ENCODE data around the gene CMPK1. TPM values are rescaled to one million over a fixed set of nuclear protein-coding genes. Genes with fewer than 3 reads are reported as not detected.

CMPK1 gene
- total and polyA plus RNA-seq, 2 experiments from 2014 or later, result 141 to 146 TPM

DNA sequence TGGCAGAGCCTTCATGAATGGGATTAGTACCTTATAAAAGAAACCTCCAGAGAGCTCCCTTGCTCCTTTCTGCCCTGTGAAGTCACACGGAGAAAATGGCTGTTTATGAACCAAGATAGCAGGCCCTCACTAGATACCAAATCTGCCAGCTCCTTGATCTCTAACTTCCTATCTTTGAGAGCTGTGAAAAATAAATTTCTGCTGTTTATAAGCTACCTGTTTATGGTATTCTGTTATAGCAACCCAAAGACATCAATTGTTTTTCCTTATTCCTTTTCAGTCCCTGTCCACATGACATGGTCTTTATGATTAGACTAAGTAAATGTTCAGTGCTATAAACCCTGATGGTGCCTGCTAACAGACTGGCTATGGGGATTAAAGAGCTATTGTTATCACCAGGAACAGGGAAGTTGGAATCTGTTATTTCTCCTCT lies 10.0 kb upstream of the CMPK1 start:
- Histone ChIP-seq H4K20me1 (ENCODE audit: insufficient read depth) (no peaks in the 10 kb centered on the region), H3F3A (ENCODE audit: insufficient read depth) (peaks cover 6% of the 10 kb centered on the region), H3K36me3 (ENCODE audit: low read depth) (no peaks in the 10 kb centered on the region), H3K27ac (no peak overlapping the region), H3K9ac (no peak overlapping the region), H3K4me3 (no peak overlapping the region), H2AFZ (no peak overlapping the region; the same call in 1 of the 2 replicates), H3K27me3 (replicated peaks; ENCODE audit: insufficient read depth) (no peaks in the 10 kb centered on the region), H3K4me1 (ENCODE audit: insufficient read depth) (peaks cover 2% of the 10 kb centered on the region), H3K9me2 (ENCODE audit: insufficient read depth) (no peaks in the 10 kb centered on the region), H3K4me2 (ENCODE audit: unreplicated experiment) (no peak overlapping the region), H3K79me2 (ENCODE audit: insufficient read depth) (no peaks in the 10 kb centered on the region), H3K9me3 (ENCODE audit: low read depth) (no peaks in the 10 kb centered on the region)
- in situ Hi-C loops (cut with MboI), result no loop called here
- no peak for DNase-seq
- no peak for TF ChIP-seq EZH2phosphoT487 (IDR thresholded peaks at IDR 0.05; ENCODE audit: insufficient read depth, low read depth)
- TF ChIP-seq EZH2 (IDR thresholded peaks at IDR 0.05; ENCODE audit: insufficient read depth, poor library complexity, severe bottlenecking), result no peak
- 81 to 83% methylated on average over 1 of the region's 1 CpG for WGBS, 2 experiments (ENCODE audit: low coverage in 1 of 2, low lambda C conversion rate in 2 of 2, missing lambda C conversion rate in 2 of 2)

DNA sequence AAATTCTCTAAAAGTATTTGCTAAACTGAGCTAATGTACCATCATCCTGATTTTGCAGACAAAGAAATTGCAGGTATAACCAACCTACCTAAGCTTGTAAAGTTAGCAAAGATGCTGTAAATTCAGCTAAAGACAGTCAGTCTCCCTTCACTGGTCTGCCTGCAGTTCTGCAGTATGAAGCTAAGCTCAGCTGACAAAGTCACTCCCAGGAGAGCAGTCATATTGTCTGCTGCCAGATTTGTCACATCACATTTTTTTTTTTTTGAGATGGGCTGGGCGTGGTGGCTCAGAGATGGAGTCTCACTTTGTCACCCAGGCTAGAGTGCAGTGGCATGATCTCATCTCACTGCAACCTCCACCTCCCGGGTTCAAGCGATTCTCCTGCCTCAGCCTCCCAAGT lies 8.9 kb upstream of the CMPK1 start:
- H3K27me3 ChIP-seq (replicated peaks; ENCODE audit: insufficient read depth), result no peaks in the 10 kb centered on the region
- H3K36me3 ChIP-seq (ENCODE audit: low read depth), result no peaks in the 10 kb centered on the region
- no peaks in the 10 kb centered on the region for H3K4me1 ChIP-seq (ENCODE audit: insufficient read depth)
- 40 to 47% methylated on average over 3 of the region's 3 CpGs for WGBS, 2 experiments (ENCODE audit: low coverage in 1 of 2, low lambda C conversion rate in 2 of 2, missing lambda C conversion rate in 2 of 2)
- no peak for TF ChIP-seq EZH2 (IDR thresholded peaks at IDR 0.05; ENCODE audit: insufficient read depth, poor library complexity, severe bottlenecking)
- no peak for TF ChIP-seq EZH2phosphoT487 (IDR thresholded peaks at IDR 0.05; ENCODE audit: insufficient read depth, low read depth)
- no peak overlapping the region for H3K4me2 ChIP-seq (ENCODE audit: unreplicated experiment)
- in situ Hi-C loops (cut with MboI), result no loop called here
- no peak overlapping the region for H3K4me3 ChIP-seq
- no peak overlapping the region for H3K27ac ChIP-seq
- H3K79me2 ChIP-seq (ENCODE audit: insufficient read depth), result no peaks in the 10 kb centered on the region
- no peaks in the 10 kb centered on the region for H3K9me3 ChIP-seq (ENCODE audit: low read depth)
- H3K9me2 ChIP-seq (ENCODE audit: insufficient read depth), result no peaks in the 10 kb centered on the region
- no peak for DNase-seq
- H4K20me1 ChIP-seq (ENCODE audit: insufficient read depth), result no peaks in the 10 kb centered on the region
- H3F3A ChIP-seq (ENCODE audit: insufficient read depth), result no peaks in the 10 kb centered on the region
- H2AFZ ChIP-seq, result no peak overlapping the region
- H3K9ac ChIP-seq, result no peak overlapping the region

DNA sequence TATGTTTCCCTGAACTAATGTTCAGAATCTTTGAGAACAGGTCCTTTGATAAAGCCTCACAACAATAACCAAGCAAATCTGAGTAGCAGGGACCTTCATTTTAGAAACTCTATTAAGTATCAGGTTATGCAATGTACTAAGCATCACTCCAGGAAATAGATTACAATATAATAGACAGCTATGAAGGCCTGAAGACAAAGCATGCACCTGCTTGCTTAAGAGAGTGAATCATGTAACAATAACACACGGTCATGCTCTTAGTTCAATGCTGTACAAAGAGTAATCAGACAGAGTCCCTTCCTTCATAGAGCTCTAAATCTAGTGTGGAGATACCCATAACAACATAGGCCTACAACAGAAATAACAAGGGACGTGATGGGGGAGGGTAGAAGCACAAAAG lies 8.1 kb upstream of the CMPK1 start:
- Histone ChIP-seq H4K20me1 (ENCODE audit: insufficient read depth) (no peaks in the 10 kb centered on the region), H3K4me2 (ENCODE audit: unreplicated experiment) (no peak overlapping the region), H3K4me1 (ENCODE audit: insufficient read depth) (no peaks in the 10 kb centered on the region), H3K36me3 (ENCODE audit: low read depth) (no peaks in the 10 kb centered on the region), H3K9me3 (ENCODE audit: low read depth) (no peaks in the 10 kb centered on the region), H2AFZ (no peak overlapping the region), H3K4me3 (no peak overlapping the region), H3K9ac (no peak overlapping the region), H3K27me3 (replicated peaks; ENCODE audit: insufficient read depth) (no peaks in the 10 kb centered on the region), H3K79me2 (ENCODE audit: insufficient read depth) (no peaks in the 10 kb centered on the region), H3F3A (ENCODE audit: insufficient read depth) (no peaks in the 10 kb centered on the region), H3K9me2 (ENCODE audit: insufficient read depth) (no peaks in the 10 kb centered on the region), H3K27ac (no peak overlapping the region)
- WGBS, 2 experiments (ENCODE audit: low coverage in 1 of 2, low lambda C conversion rate in 2 of 2, missing lambda C conversion rate in 2 of 2), result 88 to 91% methylated on average over 2 of the region's 2 CpGs
- in situ Hi-C loops (cut with MboI), result no loop called here
- no peak for DNase-seq
- TF ChIP-seq EZH2phosphoT487 (IDR thresholded peaks at IDR 0.05; ENCODE audit: insufficient read depth, low read depth) (no peak), EZH2 (IDR thresholded peaks at IDR 0.05; ENCODE audit: insufficient read depth, poor library complexity, severe bottlenecking) (no peak)

DNA sequence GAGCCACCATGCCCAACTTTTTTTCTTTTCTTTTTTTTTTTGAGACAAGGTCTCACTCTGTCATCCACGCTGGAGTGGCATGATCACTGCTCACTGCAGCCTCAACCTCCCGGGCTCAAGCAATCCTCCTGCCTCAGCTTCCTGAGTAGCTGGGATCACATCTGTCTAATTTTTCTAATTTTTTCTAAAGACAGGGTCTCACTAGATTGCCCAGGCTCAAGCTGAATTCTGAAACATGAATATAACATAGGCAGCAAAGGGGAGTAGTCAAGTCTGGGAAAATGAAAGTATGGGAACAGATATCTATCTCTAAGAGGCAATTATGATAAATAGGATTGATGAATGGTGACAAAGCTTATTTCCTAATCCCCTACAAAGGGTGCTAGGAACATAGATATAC lies 7.3 kb upstream of the CMPK1 start:
- H3K9ac ChIP-seq, result no peak overlapping the region
- H3K9me3 ChIP-seq (ENCODE audit: low read depth), result no peaks in the 10 kb centered on the region
- H3K4me2 ChIP-seq (ENCODE audit: unreplicated experiment), result no peak overlapping the region
- H3K27ac ChIP-seq, result no peak overlapping the region
- H3K27me3 ChIP-seq (replicated peaks; ENCODE audit: insufficient read depth), result no peaks in the 10 kb centered on the region
- in situ Hi-C loops (cut with MboI), result no loop called here
- H3K4me3 ChIP-seq, result no peak overlapping the region
- 92 to 96% methylated on average over 2 of the region's 2 CpGs for WGBS, 2 experiments (ENCODE audit: low coverage in 1 of 2, low lambda C conversion rate in 2 of 2, missing lambda C conversion rate in 2 of 2)
- no peaks in the 10 kb centered on the region for H3K36me3 ChIP-seq (ENCODE audit: low read depth)
- no peak overlapping the region for H2AFZ ChIP-seq
- TF ChIP-seq EZH2phosphoT487 (IDR thresholded peaks at IDR 0.05; ENCODE audit: insufficient read depth, low read depth), result no peak
- TF ChIP-seq EZH2 (IDR thresholded peaks at IDR 0.05; ENCODE audit: insufficient read depth, poor library complexity, severe bottlenecking), result no peak
- peaks cover 6% of the 10 kb centered on the region; the same call in 1 of the 2 replicates for H3K79me2 ChIP-seq (ENCODE audit: insufficient read depth)
- no peaks in the 10 kb centered on the region for H3K4me1 ChIP-seq (ENCODE audit: insufficient read depth)
- no peaks in the 10 kb centered on the region for H4K20me1 ChIP-seq (ENCODE audit: insufficient read depth)
- DNase-seq, result no peak
- no peaks in the 10 kb centered on the region for H3F3A ChIP-seq (ENCODE audit: insufficient read depth)
- H3K9me2 ChIP-seq (ENCODE audit: insufficient read depth), result no peaks in the 10 kb centered on the region

DNA sequence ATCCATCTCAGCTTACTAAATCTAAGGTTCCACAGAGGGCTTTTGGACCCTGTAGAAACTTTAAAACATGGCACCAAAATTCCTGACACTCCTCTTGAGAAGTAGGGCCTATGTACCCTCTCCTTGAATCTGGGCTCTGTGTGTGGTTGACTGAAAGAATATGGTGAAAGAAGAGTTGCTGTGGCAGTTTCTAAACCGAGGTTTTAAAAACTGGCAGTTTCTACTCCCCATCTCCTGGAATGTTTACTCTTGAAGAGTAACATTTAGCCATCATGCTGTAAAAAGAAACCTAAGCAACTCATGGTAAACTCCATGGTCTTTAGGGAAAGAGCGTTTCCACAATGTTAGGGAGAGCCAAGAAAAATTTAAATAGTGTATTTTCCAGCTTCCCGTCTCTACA lies 4.6 kb upstream of the CMPK1 start:
- no peaks in the 10 kb centered on the region for H3K27me3 ChIP-seq (replicated peaks; ENCODE audit: insufficient read depth)
- H3K79me2 ChIP-seq (ENCODE audit: insufficient read depth), result peaks cover 14% of the 10 kb centered on the region; the same call in 1 of the 2 replicates
- H3K4me2 ChIP-seq (ENCODE audit: unreplicated experiment), result no peak overlapping the region
- 88 to 94% methylated on average over 3 of the region's 3 CpGs for WGBS, 2 experiments (ENCODE audit: low coverage in 1 of 2, low lambda C conversion rate in 2 of 2, missing lambda C conversion rate in 2 of 2)
- H4K20me1 ChIP-seq (ENCODE audit: insufficient read depth), result no peaks in the 10 kb centered on the region
- H3K4me3 ChIP-seq, result no peak overlapping the region
- no peak overlapping the region for H3K9ac ChIP-seq
- H3K27ac ChIP-seq, result no peak overlapping the region
- no peak for DNase-seq
- in situ Hi-C loops (cut with MboI), result no loop called here
- H3K36me3 ChIP-seq (ENCODE audit: low read depth), result no peaks in the 10 kb centered on the region
- no peaks in the 10 kb centered on the region for H3K9me3 ChIP-seq (ENCODE audit: low read depth)
- TF ChIP-seq EZH2 (IDR thresholded peaks at IDR 0.05; ENCODE audit: insufficient read depth, poor library complexity, severe bottlenecking), result no peak
- no peak for TF ChIP-seq EZH2phosphoT487 (IDR thresholded peaks at IDR 0.05; ENCODE audit: insufficient read depth, low read depth)
- peaks cover 20% of the 10 kb centered on the region for H3F3A ChIP-seq (ENCODE audit: insufficient read depth)
- no peaks in the 10 kb centered on the region for H3K9me2 ChIP-seq (ENCODE audit: insufficient read depth)
- peaks cover 14% of the 10 kb centered on the region for H3K4me1 ChIP-seq (ENCODE audit: insufficient read depth)
- H2AFZ ChIP-seq, result no peak overlapping the region
